NCI-H128 (cell line): ENCODE results near the gene LRRC41.
"Not testable (repeated sequence)": the region's sequence is repeated elsewhere in the genome, so short reads cannot be mapped to it uniquely, and the experiment has no call there.

Experiments
- DNase-seq: peaks from one replicate; lab custom pipeline; 2025; ENCODE audit not compliant: unreplicated experiment; lab: John Stamatoyannopoulos, UW

Gene LRRC41

GRCh38 chr1:46246136-46246535 is 57.3 kb downstream of the LRRC41 start:
- DNase-seq: not testable (repeated sequence)

GRCh38 chr1:46244656-46245371 is 58.6 kb downstream of the LRRC41 start:
- DNase-seq: no peak

DNA sequence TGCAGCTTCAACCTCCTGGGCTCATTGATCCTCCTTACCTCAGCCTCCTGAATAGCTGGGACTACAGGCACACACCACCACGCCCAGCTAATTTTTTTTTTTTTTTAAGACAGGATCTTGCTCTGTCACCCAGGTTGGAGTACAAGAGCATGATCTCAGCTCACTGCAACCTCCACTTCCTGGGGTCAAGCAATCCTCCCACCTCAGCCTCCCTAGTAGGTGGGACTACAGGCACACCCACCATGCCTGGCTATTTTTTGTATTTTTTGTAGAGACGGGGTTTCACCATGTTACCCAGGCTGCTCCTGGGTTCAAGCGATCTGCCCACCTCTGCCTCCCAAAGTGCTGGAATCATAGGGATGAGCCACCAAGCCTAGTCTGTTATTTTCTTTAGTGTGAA is 59.6 kb downstream of the LRRC41 start:
- not testable (repeated sequence) for DNase-seq

GRCh38 chr1:46242918-46243317 is 60.5 kb downstream of the LRRC41 start:
- DNase-seq: no peak

DNA sequence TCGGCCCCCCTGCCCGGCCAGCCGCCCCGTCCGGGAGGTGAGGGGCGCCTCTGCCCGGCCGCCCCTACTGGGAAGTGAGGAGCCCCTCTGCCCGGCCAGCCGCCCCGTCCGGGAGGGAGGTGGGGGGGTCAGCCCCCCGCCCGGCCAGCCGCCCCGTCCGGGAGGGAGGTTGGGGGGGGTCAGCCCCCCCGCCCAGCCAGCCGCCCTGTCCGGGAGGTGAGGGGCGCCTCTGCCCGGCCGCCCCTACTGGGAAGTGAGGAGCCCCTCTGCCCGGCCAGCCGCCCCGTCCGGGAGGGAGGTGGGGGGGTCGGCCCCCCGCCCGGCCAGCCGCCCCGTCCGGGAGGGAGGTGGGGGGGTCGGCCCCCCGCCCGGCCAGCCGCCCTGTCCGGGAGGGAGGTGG is 61.7 kb downstream of the LRRC41 start:
- not testable (repeated sequence) for DNase-seq

- not testable (repeated sequence) for DNase-seq
These were observed 64.6 kb downstream of the LRRC41 start for GRCh38 chr1:46238865-46239264.

- DNase-seq: no peak
These were observed 66.5 kb downstream of the LRRC41 start for GRCh38 chr1:46236882-46237281.

DNA sequence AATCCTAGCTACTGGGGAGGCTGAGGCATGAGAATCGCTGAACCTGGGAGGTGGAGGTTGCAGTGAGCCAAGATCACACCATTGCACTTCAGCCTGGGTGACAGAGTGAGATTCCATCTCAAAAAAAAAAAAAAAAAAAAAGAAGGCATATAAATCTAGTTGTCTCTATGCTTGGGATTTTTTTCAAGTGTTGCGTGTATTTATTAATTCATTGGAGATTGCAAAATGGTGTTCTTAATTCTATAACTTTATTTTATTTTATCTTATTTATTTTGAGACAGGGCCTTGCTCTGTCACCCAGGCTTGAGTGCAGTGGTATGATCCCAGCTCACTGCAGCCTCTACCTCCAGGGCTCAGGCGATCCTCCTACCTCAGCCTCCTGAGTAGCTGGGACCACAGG is 72.2 kb downstream of the LRRC41 start:
- not testable (repeated sequence) for DNase-seq
